Lower leg skin (tissue), 4 donors: ENCODE results near the gene EHD2. TPM values are rescaled to one million over a fixed set of nuclear protein-coding genes. Genes with fewer than 3 reads are reported as not detected.
"Not testable (repeated sequence)": the region's sequence is repeated elsewhere in the genome, so short reads cannot be mapped to it uniquely, and the experiment has no call there.

ENCODE experiments used
- DNase-seq, 2 donors: peaks; one replicate each; pipeline ENCODE4 v3.0.0-alpha.2; 2019; ENCODE audit warnings: low spot score in 2 of 2
- H3K4me3 ChIP-seq: fragments of 200-600 bp; sonication (generic); 2 replicates; pipeline ENCODE4 v1.5.1; 2017; ENCODE audit warnings: mild to moderate bottlenecking, low read depth; ENCODE audit not compliant: poor library complexity, severe bottlenecking
- POLR2A ChIP-seq, 2 donors: fragments of 450-650 bp; IDR thresholded peaks; one replicate each; pipeline ENCODE4 v1.6.1; 2016 to 2017; ENCODE audit warnings: antibody characterized with exemption in 2 of 2, mild to moderate bottlenecking in 1 of 2, moderate library complexity in 1 of 2
- WGBS, 2 donors: methylation state at CpG; one replicate each; pipeline ENCODE4 v1.1.5; 2018; 5-methylcytosine and 5-hydroxymethylcytosine counted together
- intact Hi-C: fragments of 100-400 bp; cut with DNase I; formaldehyde crosslinking; loops from one replicate; pipeline ENCODE4 v1.15.0; 2023; ENCODE audit warnings: low total_unique reads
- total RNA-seq, 4 donors: library from RNA; depleted of rRNA; stranded (reverse); fragments of >200 nt; gene quantifications; one replicate each; pipeline ENCODE4 v1.1.0, GENCODE V29; 2016
- TF ChIP-seq, protein P1 (sequence below), 3 donors: fragments of 450-650 bp; IDR thresholded peaks; one replicate each; pipeline ENCODE4 v1.5.1; 2016; ENCODE audit warnings: antibody characterized with exemption in 3 of 3, mild to moderate bottlenecking in 3 of 3, moderate library complexity in 2 of 3

The EHD2 gene
- total RNA-seq, 4 donors from 2014 or later: 49.4 to 89.4 (median 66.0) TPM

DNA sequence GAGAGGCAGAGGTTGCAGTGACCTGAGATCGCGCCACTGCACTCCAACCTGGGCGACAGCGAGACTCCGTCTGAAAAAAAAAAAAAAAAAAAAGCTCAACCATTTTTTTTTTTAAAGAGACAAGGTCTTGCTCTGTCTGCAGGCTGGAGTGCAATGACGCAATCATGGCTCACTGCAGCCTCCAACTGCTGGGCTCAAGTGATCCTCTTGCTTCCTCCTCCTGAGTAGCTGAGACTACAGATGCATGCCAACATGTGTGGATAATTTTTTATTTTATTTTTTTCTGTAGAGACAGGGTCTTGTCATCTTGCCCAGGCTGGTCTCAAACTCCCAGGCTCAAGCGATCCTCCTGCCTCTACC is 10.3 kb downstream of the EHD2 start:
- whole genome bisulfite sequencing, 2 donors: 13 to 18% methylated on average over 7 of the region's 7 CpGs
- DNase-seq: peak in 1 of 2 donors; percentile 59
- intact Hi-C loops: no loop called here
- no peak overlapping the region for H3K4me3 ChIP-seq
- no peak for TF ChIP-seq POLR2A (IDR thresholded peaks at IDR 0.05)
- TF ChIP-seq, protein P1, sequence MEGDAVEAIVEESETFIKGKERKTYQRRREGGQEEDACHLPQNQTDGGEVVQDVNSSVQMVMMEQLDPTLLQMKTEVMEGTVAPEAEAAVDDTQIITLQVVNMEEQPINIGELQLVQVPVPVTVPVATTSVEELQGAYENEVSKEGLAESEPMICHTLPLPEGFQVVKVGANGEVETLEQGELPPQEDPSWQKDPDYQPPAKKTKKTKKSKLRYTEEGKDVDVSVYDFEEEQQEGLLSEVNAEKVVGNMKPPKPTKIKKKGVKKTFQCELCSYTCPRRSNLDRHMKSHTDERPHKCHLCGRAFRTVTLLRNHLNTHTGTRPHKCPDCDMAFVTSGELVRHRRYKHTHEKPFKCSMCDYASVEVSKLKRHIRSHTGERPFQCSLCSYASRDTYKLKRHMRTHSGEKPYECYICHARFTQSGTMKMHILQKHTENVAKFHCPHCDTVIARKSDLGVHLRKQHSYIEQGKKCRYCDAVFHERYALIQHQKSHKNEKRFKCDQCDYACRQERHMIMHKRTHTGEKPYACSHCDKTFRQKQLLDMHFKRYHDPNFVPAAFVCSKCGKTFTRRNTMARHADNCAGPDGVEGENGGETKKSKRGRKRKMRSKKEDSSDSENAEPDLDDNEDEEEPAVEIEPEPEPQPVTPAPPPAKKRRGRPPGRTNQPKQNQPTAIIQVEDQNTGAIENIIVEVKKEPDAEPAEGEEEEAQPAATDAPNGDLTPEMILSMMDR (IDR thresholded peaks at IDR 0.05): no peak

DNA sequence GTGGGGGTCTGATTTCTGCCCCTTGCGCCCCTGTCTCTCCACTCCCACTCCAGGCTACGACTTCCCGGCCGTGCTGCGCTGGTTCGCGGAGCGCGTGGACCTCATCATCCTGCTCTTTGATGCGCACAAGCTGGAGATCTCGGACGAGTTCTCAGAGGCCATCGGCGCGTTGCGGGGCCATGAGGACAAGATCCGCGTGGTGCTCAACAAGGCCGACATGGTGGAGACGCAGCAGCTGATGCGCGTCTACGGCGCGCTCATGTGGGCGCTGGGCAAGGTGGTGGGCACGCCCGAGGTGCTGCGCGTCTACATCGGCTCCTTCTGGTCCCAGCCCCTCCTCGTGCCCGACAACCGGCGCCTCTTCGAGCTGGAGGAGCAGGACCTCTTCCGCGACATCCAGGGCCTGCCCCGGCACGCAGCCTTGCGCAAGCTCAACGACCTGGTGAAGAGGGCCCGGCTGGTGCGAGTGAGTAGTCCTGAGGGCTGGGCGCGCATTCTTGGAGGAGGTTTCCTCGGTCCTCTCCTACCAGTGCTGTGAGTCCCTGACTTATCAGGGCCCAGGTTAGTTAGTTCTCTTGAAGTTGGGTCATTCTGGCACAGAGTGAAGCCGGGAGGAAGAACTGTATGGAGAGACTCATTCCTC is 12.7 kb downstream of the EHD2 start:
- H3K4me3 ChIP-seq: no peak overlapping the region
- TF ChIP-seq, protein P1 (IDR thresholded peaks at IDR 0.05): no peak
- TF ChIP-seq POLR2A (IDR thresholded peaks at IDR 0.05): no peak
- DNase-seq: peak in 1 of 2 donors; percentile 60
- intact Hi-C loops: no loop called here
- WGBS, 2 donors: 67 to 72% methylated on average over 41 to 48 of the region's 48 CpGs

DNA sequence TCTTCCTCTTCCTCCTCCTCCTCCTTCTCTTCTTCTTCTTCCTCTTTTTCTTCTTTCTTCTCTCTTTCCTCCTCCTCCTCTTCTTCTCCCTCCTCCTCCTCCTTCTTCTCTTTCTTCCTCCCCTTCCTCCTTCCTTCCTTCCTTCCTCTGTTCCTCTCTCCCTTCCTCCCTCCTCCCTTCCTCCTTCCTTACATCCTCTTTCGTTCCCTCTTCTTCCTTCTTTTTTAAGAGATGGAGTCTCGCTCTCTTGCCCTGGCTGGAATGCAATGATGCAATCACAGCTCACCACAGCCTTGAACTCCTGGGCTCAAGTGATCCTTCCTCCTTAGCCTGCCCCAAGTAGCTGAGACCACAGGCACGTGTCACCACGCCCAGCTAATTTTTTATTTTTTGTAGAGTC is 13.2 kb downstream of the EHD2 start:
- TF ChIP-seq POLR2A (IDR thresholded peaks at IDR 0.05): no peak
- TF ChIP-seq, protein P1 (IDR thresholded peaks at IDR 0.05): no peak
- H3K4me3 ChIP-seq: no peak overlapping the region
- intact Hi-C loops: no loop called here
- no peak for DNase-seq
- WGBS, 2 donors: 65 to 71% methylated on average over 4 of the region's 4 CpGs

DNA sequence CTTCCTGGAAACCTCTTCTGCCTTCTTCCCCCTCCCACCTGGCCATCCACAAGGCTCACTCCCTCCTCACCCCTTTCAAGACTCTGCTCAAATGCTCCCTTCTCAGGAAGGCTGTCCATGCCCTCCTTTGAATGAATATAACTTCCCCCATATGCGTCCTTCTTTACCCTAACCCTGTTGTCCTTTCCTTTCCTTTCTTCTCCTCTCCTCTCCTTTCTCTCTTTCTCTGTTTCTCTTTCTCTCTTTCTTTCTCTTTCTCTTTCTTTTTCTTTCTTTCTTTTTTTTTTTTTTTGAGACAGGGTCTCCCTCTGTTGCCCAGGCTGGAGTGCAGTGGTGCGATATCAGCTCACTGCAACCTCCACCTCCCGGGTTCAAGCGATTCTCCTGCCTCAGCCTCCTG is 15.1 kb downstream of the EHD2 start:
- DNase-seq, H3K4me3 ChIP-seq, intact Hi-C loops: not testable (repeated sequence)
- WGBS, 2 donors: 84 to 99% methylated on average over 4 of the region's 4 CpGs

DNA sequence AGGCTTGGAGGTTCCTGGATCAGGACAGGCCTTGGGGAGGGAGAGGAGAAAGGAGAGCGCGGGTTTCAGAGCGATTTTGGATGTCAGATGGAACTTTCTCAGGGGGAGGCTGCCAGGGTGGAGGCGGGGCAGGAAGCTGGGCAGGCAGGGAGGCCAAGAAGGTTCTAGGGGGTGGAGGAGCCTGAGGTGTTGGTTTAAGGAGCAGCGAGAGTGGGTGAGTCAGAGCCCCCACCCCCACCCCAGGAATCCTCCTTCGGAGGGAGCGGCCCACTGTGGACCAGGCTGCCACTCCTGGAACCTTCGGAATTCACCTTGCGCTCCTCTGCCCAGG is 16.2 kb downstream of the EHD2 start:
- peak; percentile 60 to 92 for DNase-seq
- intact Hi-C loops: no loop called here
- no peak for TF ChIP-seq POLR2A (IDR thresholded peaks at IDR 0.05)
- TF ChIP-seq, protein P1 (IDR thresholded peaks at IDR 0.05): no peak
- 7 to 13% methylated on average over 8 to 9 of the region's 9 CpGs for WGBS, 2 donors
- H3K4me3 ChIP-seq: no peak overlapping the region

DNA sequence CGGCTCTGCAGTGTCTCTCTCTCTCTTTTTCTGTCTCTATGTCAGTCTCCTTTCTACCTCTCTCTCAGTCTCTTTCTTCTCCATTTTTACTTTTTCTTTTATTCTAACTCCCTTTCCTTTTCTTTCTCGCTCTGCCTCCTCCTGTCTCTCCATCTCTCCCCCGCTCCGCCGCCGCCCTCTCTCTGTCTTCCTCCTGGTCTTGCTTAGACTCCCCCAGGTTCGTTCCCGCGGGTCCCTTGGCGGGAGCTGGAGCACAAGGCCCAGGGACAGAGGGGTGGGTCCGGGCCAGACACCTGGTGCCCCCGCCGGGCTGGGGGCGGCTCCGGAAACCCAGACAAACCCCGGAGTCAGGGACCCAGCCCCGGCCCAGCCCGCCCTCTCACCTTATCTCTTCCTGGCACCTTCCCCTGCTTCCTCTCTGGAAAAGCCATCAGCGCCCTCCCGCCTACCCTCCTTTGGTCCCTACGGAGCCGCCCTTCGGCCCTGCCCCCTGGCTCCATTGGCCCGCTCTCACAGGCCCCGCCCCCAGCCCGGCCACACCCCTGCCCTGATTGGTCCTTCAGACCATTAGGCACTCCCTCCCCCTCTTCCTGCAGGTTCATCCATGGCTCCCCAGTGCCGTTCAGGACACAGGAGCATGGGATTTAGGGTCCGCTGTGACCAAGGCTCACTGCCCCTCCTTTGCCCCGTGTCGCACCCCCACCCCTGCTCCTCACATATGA is 16.7 kb downstream of the EHD2 start:
- peak; percentile 65 to 94 for DNase-seq
- intact Hi-C loops: no loop called here
- 25 to 28% methylated on average over 28 to 30 of the region's 30 CpGs for WGBS, 2 donors
- TF ChIP-seq, protein P1 (IDR thresholded peaks at IDR 0.05): no peak
- no peak for TF ChIP-seq POLR2A (IDR thresholded peaks at IDR 0.05)
- H3K4me3 ChIP-seq: no peak overlapping the region
